ENCODE results near the gene IFIT3.
A peak's percentile ranks its signal among the peaks of the same experiment; 100 is the strongest.

Gene IFIT3

GRCh38 chr10:89345367-89346000 is 17.7 kb downstream of the IFIT3 start:
- no peaks in the 10 kb centered on the region for H3K9me3 ChIP-seq (ENCODE audit: insufficient read depth, low read depth, low read length)
- no peak overlapping the region for H3K4me3 ChIP-seq (ENCODE audit: low read length, poor library complexity, severe bottlenecking)
- H3K9ac ChIP-seq (ENCODE audit: low read depth, low read length, poor library complexity, severe bottlenecking): no peak overlapping the region
- no peak for TF ChIP-seq EZH2phosphoT487 (IDR thresholded peaks at IDR 0.05; ENCODE audit: borderline replicate concordance)
- TF ChIP-seq CTCF (conservative IDR thresholded peaks at IDR 0.05; ENCODE audit: low read length): no peak
- no peak overlapping the region for H2AFZ ChIP-seq (ENCODE audit: low read length)
- no peak overlapping the region for H3K4me2 ChIP-seq (ENCODE audit: low read depth, low read length, poor library complexity, severe bottlenecking)
- no peaks in the 10 kb centered on the region for H3F3A ChIP-seq (ENCODE audit: low read depth)
- no peaks in the 10 kb centered on the region for H4K20me1 ChIP-seq (ENCODE audit: insufficient read depth, low read length, poor library complexity, severe bottlenecking)
- no peaks in the 10 kb centered on the region for H3K79me2 ChIP-seq (ENCODE audit: insufficient read depth, low read length)
- no peaks in the 10 kb centered on the region for H3K36me3 ChIP-seq (ENCODE audit: insufficient read depth, low read length)
- no peaks in the 10 kb centered on the region for H3K9me2 ChIP-seq (replicated peaks; ENCODE audit: low read depth, low read length)
- no peaks in the 10 kb centered on the region for H3K27me3 ChIP-seq (ENCODE audit: insufficient read depth, low read length, poor library complexity, severe bottlenecking)
- peaks cover 29% of the 10 kb centered on the region for H3K4me1 ChIP-seq (ENCODE audit: insufficient read depth, low read length, poor library complexity, severe bottlenecking)

GRCh38 chr10:89346405-89347254 is 18.8 kb downstream of the IFIT3 start:
- Histone ChIP-seq H3K9me2 (replicated peaks; ENCODE audit: low read depth, low read length) (no peaks in the 10 kb centered on the region), H3K9me3 (ENCODE audit: insufficient read depth, low read depth, low read length) (no peaks in the 10 kb centered on the region), H3K4me3 (ENCODE audit: low read length, poor library complexity, severe bottlenecking) (no peak overlapping the region), H3K4me1 (ENCODE audit: insufficient read depth, low read length, poor library complexity, severe bottlenecking) (peaks cover 35% of the 10 kb centered on the region), H3K79me2 (ENCODE audit: insufficient read depth, low read length) (no peaks in the 10 kb centered on the region), H3K36me3 (ENCODE audit: insufficient read depth, low read length) (no peaks in the 10 kb centered on the region), H3K4me2 (ENCODE audit: low read depth, low read length, poor library complexity, severe bottlenecking) (no peak overlapping the region), H4K20me1 (ENCODE audit: insufficient read depth, low read length, poor library complexity, severe bottlenecking) (no peaks in the 10 kb centered on the region), H3F3A (ENCODE audit: low read depth) (no peaks in the 10 kb centered on the region; the same call in 1 of the 2 replicates), H2AFZ (ENCODE audit: low read length) (no peak overlapping the region), H3K9ac (ENCODE audit: low read depth, low read length, poor library complexity, severe bottlenecking) (no peak overlapping the region), H3K27me3 (ENCODE audit: insufficient read depth, low read length, poor library complexity, severe bottlenecking) (no peaks in the 10 kb centered on the region)
- TF ChIP-seq EZH2phosphoT487 (IDR thresholded peaks at IDR 0.05; ENCODE audit: borderline replicate concordance): no peak
- no peak for TF ChIP-seq CTCF (conservative IDR thresholded peaks at IDR 0.05; ENCODE audit: low read length)

GRCh38 chr10:89347701-89348457 is 20.1 kb downstream of the IFIT3 start:
- H3K9me3 ChIP-seq (ENCODE audit: insufficient read depth, low read depth, low read length): no peaks in the 10 kb centered on the region
- H3K79me2 ChIP-seq (ENCODE audit: insufficient read depth, low read length): no peaks in the 10 kb centered on the region
- no peaks in the 10 kb centered on the region; the same call in 1 of the 2 replicates for H3F3A ChIP-seq (ENCODE audit: low read depth)
- no peaks in the 10 kb centered on the region for H3K36me3 ChIP-seq (ENCODE audit: insufficient read depth, low read length)
- no peaks in the 10 kb centered on the region for H4K20me1 ChIP-seq (ENCODE audit: insufficient read depth, low read length, poor library complexity, severe bottlenecking)
- H3K9ac ChIP-seq (ENCODE audit: low read depth, low read length, poor library complexity, severe bottlenecking): no peak overlapping the region
- no peak overlapping the region for H2AFZ ChIP-seq (ENCODE audit: low read length)
- no peaks in the 10 kb centered on the region for H3K9me2 ChIP-seq (replicated peaks; ENCODE audit: low read depth, low read length)
- peak overlapping the region; percentile 25 for H3K4me2 ChIP-seq (ENCODE audit: low read depth, low read length, poor library complexity, severe bottlenecking)
- no peak for TF ChIP-seq EZH2phosphoT487 (IDR thresholded peaks at IDR 0.05; ENCODE audit: borderline replicate concordance)
- no peak for TF ChIP-seq CTCF (conservative IDR thresholded peaks at IDR 0.05; ENCODE audit: low read length)
- H3K4me3 ChIP-seq (ENCODE audit: low read length, poor library complexity, severe bottlenecking): peak overlapping the region; percentile 9
- peaks cover 47% of the 10 kb centered on the region for H3K4me1 ChIP-seq (ENCODE audit: insufficient read depth, low read length, poor library complexity, severe bottlenecking)
- no peaks in the 10 kb centered on the region for H3K27me3 ChIP-seq (ENCODE audit: insufficient read depth, low read length, poor library complexity, severe bottlenecking)

Measured in Loucy (cell line).